ENCODE data around the gene ZNF683. TPM values are rescaled to one million over a fixed set of nuclear protein-coding genes. Genes with fewer than 3 reads are reported as not detected.

The ZNF683 gene
- total and polyA plus RNA-seq, 9 of the 15 experiments (the other 6 are each of a cell fraction or from before 2014, with no cell fraction given) = not detected

DNA sequence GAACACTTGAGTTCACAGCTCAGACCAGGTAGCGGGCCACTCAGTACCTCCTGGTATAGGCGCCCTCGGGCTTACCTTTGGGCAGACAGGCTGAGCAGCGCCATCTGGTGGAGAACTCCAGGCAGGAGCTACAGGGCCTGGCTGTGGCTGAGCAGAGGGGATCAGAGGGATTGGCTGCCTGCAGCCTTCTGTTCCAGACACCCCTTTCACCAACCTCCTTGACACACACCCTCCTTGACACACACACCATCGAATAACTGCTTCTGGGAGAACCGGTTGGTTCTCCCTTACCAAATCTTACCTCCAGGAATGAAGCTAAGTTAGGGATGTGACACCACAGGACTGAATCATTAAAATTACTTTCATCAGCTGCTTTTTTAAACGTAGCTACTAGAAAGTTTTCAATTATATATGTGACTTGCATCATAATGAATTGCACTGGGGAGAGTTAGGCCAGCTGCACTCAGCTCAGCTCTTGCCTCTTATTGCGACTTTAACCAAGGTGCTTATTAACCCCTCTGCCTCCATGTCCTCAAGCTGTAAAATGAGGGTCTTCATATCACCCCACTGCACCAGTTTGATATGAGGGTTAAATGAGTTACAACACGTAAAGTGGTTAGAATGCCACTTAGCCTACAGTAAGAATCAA is 44.7 kb upstream of the ZNF683 start (continued):
- TF ChIP-seq HSF4 (CRISPR knock-in tag; IDR thresholded peaks at IDR 0.05; ENCODE audit: borderline replicate concordance) = no peak
- TF ChIP-seq, protein P1, sequence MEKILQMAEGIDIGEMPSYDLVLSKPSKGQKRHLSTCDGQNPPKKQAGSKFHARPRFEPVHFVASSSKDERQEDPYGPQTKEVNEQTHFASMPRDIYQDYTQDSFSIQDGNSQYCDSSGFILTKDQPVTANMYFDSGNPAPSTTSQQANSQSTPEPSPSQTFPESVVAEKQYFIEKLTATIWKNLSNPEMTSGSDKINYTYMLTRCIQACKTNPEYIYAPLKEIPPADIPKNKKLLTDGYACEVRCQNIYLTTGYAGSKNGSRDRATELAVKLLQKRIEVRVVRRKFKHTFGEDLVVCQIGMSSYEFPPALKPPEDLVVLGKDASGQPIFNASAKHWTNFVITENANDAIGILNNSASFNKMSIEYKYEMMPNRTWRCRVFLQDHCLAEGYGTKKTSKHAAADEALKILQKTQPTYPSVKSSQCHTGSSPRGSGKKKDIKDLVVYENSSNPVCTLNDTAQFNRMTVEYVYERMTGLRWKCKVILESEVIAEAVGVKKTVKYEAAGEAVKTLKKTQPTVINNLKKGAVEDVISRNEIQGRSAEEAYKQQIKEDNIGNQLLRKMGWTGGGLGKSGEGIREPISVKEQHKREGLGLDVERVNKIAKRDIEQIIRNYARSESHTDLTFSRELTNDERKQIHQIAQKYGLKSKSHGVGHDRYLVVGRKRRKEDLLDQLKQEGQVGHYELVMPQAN (IDR thresholded peaks at IDR 0.05; ENCODE audit: borderline replicate concordance) = no peak
- no peak for TF ChIP-seq TARDBP (IDR thresholded peaks at IDR 0.05)
- TF ChIP-seq MAFF (IDR thresholded peaks at IDR 0.05; ENCODE audit: low read length) = no peak
- no peak for TF ChIP-seq RBM22 (IDR thresholded peaks at IDR 0.05; ENCODE audit: low read depth, low read length, poor library complexity, severe bottlenecking)
- TF ChIP-seq, protein P2, sequence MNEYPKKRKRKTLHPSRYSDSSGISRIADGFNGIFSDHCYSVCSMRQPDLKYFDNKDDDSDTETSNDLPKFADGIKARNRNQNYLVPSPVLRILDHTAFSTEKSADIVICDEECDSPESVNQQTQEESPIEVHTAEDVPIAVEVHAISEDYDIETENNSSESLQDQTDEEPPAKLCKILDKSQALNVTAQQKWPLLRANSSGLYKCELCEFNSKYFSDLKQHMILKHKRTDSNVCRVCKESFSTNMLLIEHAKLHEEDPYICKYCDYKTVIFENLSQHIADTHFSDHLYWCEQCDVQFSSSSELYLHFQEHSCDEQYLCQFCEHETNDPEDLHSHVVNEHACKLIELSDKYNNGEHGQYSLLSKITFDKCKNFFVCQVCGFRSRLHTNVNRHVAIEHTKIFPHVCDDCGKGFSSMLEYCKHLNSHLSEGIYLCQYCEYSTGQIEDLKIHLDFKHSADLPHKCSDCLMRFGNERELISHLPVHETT (CRISPR knock-in tag; conservative IDR thresholded peaks at IDR 0.05 in 1 of 2, IDR thresholded peaks at IDR 0.05 in 1 of 2) = no peak
- no peak for TF ChIP-seq SRSF9 (IDR thresholded peaks at IDR 0.05; ENCODE audit: borderline replicate concordance, low read depth, low read length)
- TF ChIP-seq ETS1 (conservative IDR thresholded peaks at IDR 0.05; ENCODE audit: control insufficient read depth, low read depth, low read length) = no peak
- no peak for TF ChIP-seq CBFA2T2 (conservative IDR thresholded peaks at IDR 0.05)
- TF ChIP-seq ZNF655 (CRISPR knock-in tag; IDR thresholded peaks at IDR 0.05) = no peak
- TF ChIP-seq, protein P3, sequence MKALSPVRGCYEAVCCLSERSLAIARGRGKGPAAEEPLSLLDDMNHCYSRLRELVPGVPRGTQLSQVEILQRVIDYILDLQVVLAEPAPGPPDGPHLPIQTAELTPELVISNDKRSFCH (CRISPR knock-in tag; IDR thresholded peaks at IDR 0.05) = no peak
- TF ChIP-seq, protein P3 (tag; IDR thresholded peaks at IDR 0.05) = no peak
- no peak for TF ChIP-seq SAP30 (IDR thresholded peaks at IDR 0.05; ENCODE audit: borderline replicate concordance, insufficient read depth, low read depth, low read length, poor library complexity, severe bottlenecking)
- no peak for TF ChIP-seq ZNF668 (CRISPR knock-in tag; IDR thresholded peaks at IDR 0.05)
- no peak for TF ChIP-seq KLF1 (tag; IDR thresholded peaks at IDR 0.05)
- TF ChIP-seq IRF9 (tag; IDR thresholded peaks at IDR 0.05) = no peak
- TF ChIP-seq EWSR1 (IDR thresholded peaks at IDR 0.05; ENCODE audit: borderline replicate concordance, low read depth, partially characterized antibody) = no peak
